Immature natural killer cell (primary cell): Measurements from ENCODE around the gene RAD51B. TPM values are rescaled to one million over a fixed set of nuclear protein-coding genes. Genes with fewer than 3 reads are reported as not detected.

Experiments used
- DNase-seq, 3 donors: peaks; one replicate each; pipeline ENCODE4 v3.0.0; 2022; ENCODE audit warnings: mixed read lengths in 1 of 3
- H3K27ac Mint-ChIP-seq, 6 donors: one replicate each; pipeline ENCODE4 v1.8.0; 2020; ENCODE audit warnings: mixed read lengths in 6 of 6, mild to moderate bottlenecking in 5 of 6, inconsistent platforms in 4 of 6, moderate library complexity in 3 of 6
- H3K27me3 Mint-ChIP-seq, 3 donors: one replicate each; pipeline ENCODE4 v1.8.0; 2020 to 2021; ENCODE audit warnings: low read depth in 3 of 3, mild to moderate bottlenecking in 3 of 3, mixed read lengths in 3 of 3, moderate library complexity in 3 of 3, inconsistent platforms in 1 of 3
- H3K36me3 Mint-ChIP-seq, 3 donors: one replicate each; pipeline ENCODE4 v1.8.0; 2020; ENCODE audit warnings: mixed read lengths in 3 of 3, inconsistent platforms in 2 of 3, mild to moderate bottlenecking in 2 of 3
- H3K4me1 Mint-ChIP-seq, 2 donors: one replicate each; pipeline ENCODE4 v1.8.0; 2020; ENCODE audit warnings: inconsistent platforms in 2 of 2, mild to moderate bottlenecking in 2 of 2, mixed read lengths in 2 of 2, moderate library complexity in 1 of 2
- H3K4me3 Mint-ChIP-seq, 5 donors: one replicate each; pipeline ENCODE4 v1.8.0; 2020; ENCODE audit warnings: mild to moderate bottlenecking in 5 of 5, mixed read lengths in 5 of 5, inconsistent platforms in 3 of 5, moderate library complexity in 3 of 5
- H3K9me3 Mint-ChIP-seq, 6 donors: one replicate each; pipeline ENCODE4 v1.8.0; 2020; ENCODE audit warnings: mild to moderate bottlenecking in 6 of 6, mixed read lengths in 6 of 6, inconsistent platforms in 4 of 6, moderate library complexity in 3 of 6
- polyA plus RNA-seq, 3 donors: library from polyadenylated mRNA; unstranded; fragments of 300-500 nt; fragmentation: Illumina TruSeq; gene quantifications; one replicate each; pipeline ENCODE4 v1.2.3, GENCODE V29; 2021

The RAD51B gene
- polyA plus RNA-seq, 3 donors from 2014 or later, result 17.6 to 20.8 (median 17.7) TPM

DNA sequence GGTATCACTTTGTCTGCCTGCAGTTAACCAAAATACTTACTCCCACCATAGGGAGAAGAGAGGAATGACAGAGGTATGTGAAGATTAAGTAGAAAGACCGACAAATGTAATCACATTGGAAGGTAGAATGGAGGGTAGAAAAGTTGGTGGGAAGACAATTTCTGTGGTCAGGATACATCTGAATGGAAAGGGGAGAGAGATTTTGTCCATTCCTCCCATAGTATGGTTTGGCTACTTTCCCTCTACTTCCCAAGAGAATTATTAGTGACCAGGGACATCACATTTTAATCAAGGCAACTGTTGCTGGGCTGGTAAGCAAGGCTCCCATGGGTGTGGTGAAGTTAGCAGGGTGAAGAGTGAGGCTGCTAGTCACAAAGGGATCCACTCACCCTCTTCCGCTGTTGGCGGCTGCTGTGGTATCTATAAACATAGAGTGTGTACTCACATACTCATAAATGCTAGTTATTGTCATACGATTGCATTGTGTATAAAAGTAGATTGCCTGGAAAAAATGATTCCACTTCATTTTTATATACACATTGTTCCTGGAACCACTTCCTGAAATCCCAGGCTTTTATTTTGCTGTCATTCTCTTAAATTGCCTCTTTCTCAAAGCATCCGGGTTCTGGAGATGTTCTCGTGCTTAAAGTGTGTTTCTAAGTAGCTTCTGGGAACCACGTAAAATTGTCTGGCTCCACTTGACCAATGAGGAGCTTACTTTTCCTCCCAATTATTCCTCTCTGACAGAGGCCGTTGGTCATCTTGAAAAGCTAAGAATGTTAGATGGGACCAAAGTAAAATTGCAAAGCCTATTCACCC is 560.1 kb downstream of the RAD51B start:
- Mint-ChIP-seq H3K9me3 (no peaks in the 10 kb centered on the region), H3K4me3 (peak overlapping the region; percentile 1 to 33 (median 14)), H3K27ac (peak overlapping the region; percentile 74 to 86 (median 84)), H3K4me1 (peaks cover 38 to 70% of the 10 kb centered on the region in 2 donors), H3K27me3 (no peaks in the 10 kb centered on the region), H3K36me3 (peaks cover 0 to 3% (median 0%) of the 10 kb centered on the region in 3 donors)
- DNase-seq, result peak in 2 of 3 donors; percentile 27 to 34

DNA sequence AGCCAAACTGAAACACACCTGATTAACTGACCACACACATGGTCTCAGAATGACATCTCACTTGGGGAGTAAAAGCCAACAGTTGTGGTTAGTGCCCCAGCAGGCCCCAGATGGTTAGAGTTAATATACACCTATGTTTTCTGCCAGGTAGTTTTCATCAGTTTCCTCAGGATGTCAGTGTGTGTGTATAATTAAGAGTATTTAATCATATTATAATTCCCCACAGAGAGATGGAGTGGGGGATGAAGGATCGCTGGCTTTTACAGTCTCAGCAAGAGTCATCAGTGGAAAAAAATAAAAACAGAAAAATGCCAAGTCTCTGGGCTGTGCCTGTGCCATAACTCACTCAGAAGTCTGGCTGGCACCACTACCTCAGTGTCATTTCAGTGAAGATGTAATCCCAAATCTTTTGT is 560.8 kb downstream of the RAD51B start:
- Mint-ChIP-seq H3K9me3 (no peaks in the 10 kb centered on the region), H3K36me3 (peaks cover 0 to 3% (median 0%) of the 10 kb centered on the region in 3 donors), H3K27ac (peak overlapping the region; percentile 74 to 86 (median 84)), H3K4me1 (peaks cover 38 to 64% of the 10 kb centered on the region in 2 donors), H3K4me3 (no peak overlapping the region), H3K27me3 (no peaks in the 10 kb centered on the region)
- DNase-seq, result no peak

DNA sequence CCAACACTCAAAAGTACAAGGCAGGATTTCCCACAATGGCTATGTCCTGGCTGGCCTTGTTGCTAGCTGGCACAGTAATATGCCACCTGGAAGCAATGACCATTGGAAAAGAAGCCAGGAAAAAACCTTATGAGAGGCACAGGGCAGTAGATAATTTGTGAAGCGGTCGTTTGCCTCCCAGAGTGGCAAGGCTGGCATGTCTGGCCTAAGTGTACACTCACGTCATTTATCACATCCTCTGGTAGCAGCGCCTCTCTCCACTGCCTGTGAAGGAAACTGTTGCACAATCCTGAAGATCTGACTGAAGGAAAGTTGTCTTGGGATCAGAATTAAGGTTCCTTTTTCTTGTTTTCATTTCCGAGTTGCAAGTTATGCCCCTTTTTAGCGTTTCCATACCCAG is 564.8 kb downstream of the RAD51B start:
- peaks cover 0 to 2% (median 0%) of the 10 kb centered on the region in 3 donors for H3K27me3 Mint-ChIP-seq
- H3K4me3 Mint-ChIP-seq, result no peak overlapping the region
- H3K4me1 Mint-ChIP-seq, result peaks cover 21 to 26% of the 10 kb centered on the region in 2 donors
- no peaks in the 10 kb centered on the region for H3K36me3 Mint-ChIP-seq
- H3K27ac Mint-ChIP-seq, result peak overlapping the region in 1 of 6 donors; percentile 61
- no peak for DNase-seq
- H3K9me3 Mint-ChIP-seq, result no peaks in the 10 kb centered on the region

DNA sequence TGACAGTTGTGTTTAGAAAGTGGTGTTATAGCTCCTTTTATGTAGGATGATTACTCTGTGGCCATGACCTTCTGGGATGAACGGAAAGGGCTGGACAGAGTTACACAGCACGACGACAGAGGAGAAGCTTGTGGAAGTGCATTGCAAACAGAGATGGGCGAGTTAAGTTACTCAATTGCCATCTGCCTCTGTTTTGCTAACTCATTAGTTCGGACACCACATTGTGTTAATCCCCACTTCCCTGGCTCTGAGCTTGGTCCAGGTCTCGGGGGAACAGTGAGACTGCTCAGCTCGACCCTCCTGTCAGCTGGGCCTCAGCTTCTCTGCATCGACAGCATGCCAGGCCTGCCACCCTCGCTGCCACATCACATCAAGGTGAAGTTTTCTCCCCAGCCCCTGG is 565.3 kb downstream of the RAD51B start:
- Mint-ChIP-seq H3K4me1 (peaks cover 15 to 21% of the 10 kb centered on the region in 2 donors), H3K4me3 (no peak overlapping the region), H3K36me3 (no peaks in the 10 kb centered on the region), H3K27ac (no peak overlapping the region), H3K9me3 (no peaks in the 10 kb centered on the region), H3K27me3 (peaks cover 0 to 2% (median 0%) of the 10 kb centered on the region in 3 donors)
- no peak for DNase-seq

DNA sequence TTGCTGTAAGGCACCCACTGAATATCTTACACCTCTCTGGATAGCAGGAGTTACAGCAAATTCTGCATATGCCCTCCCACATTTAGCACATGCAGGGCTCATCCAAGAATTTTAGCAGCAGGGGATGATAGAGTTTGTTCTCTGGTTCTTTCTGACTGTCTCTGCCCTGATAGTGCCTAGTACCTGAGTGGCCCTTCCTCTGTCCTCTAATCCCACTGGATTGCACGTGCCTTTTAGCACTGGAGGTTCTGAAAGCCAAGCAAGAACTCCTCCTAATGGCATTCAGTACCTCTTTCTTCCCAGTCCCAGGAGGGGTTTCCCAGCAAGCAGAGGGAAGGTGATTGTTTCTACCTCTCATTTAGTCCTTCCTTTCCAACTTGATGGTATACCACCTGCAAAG is 566.9 kb downstream of the RAD51B start:
- Mint-ChIP-seq H3K27me3 (peaks cover 0 to 2% (median 0%) of the 10 kb centered on the region in 3 donors), H3K27ac (no peak overlapping the region), H3K36me3 (peaks cover 0 to 6% (median 4%) of the 10 kb centered on the region in 3 donors), H3K4me1 (peaks cover 9 to 14% of the 10 kb centered on the region in 2 donors), H3K9me3 (no peaks in the 10 kb centered on the region), H3K4me3 (no peak overlapping the region)
- no peak for DNase-seq

DNA sequence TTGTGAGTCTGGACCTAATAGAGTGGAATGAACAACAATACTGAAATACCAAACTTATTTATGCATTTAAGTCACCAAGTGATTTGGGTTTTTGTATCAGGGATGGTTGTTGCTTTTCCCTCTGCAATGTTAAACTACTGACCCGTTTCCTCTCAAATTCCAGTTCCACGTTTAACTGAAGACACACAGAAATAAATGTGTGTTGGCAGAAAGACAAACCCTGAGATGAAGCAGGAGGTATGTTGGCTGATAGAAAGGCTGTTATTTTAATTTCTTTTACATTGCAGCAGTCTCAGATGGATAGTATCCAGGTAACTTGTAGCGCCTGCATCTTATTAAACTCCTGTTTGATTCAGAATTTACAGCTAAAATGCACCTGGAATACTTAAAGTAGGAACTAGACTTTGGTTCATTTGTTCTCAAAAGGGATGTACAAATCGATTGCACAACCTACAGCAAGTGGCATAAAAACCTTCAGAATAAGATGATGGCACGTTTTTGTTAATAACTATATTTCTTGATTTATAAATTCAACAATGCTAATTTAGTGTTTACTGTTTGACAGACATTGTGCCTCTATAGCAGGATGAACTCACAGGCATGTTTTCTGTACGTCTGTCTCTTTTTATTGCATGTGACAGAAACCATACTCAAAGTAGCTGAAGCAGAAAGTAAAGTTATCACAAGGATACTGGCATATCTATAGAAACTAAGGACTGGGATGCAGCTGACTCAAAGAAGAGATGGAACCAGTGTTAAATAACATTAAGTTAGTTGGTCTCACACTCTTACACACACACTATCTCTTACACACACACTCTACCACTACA is 567.6 kb downstream of the RAD51B start:
- DNase-seq, result no peak
- Mint-ChIP-seq H3K27ac (no peak overlapping the region), H3K4me3 (no peak overlapping the region), H3K4me1 (peaks cover 9 to 14% of the 10 kb centered on the region in 2 donors), H3K9me3 (no peaks in the 10 kb centered on the region), H3K27me3 (peaks cover 0 to 3% (median 0%) of the 10 kb centered on the region in 3 donors), H3K36me3 (peaks cover 0 to 6% (median 4%) of the 10 kb centered on the region in 3 donors)

DNA sequence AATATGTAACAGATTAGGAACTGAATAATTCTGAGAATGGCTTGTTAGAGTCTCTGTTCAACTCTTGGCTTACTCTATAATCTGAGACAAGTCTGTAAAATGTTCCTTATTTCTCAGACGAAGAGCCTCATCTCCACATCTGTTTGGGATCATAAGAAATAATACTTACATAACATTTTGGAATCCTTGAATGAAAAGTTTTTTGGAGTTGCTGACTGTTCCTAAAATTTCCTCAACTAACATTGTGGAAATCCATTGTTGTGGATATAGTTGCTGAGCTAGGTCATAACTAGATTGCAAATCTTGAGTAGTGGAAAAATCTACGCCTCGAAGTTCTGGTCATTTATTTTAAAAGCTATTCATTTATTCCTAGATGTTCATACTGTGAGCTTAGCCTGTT is 570.4 kb downstream of the RAD51B start:
- Mint-ChIP-seq H3K4me1 (no peaks in the 10 kb centered on the region), H3K4me3 (no peak overlapping the region), H3K36me3 (peaks cover 0 to 8% (median 6%) of the 10 kb centered on the region in 3 donors), H3K27me3 (peaks cover 0 to 3% (median 0%) of the 10 kb centered on the region in 3 donors), H3K27ac (no peak overlapping the region), H3K9me3 (no peaks in the 10 kb centered on the region)
- DNase-seq, result no peak

DNA sequence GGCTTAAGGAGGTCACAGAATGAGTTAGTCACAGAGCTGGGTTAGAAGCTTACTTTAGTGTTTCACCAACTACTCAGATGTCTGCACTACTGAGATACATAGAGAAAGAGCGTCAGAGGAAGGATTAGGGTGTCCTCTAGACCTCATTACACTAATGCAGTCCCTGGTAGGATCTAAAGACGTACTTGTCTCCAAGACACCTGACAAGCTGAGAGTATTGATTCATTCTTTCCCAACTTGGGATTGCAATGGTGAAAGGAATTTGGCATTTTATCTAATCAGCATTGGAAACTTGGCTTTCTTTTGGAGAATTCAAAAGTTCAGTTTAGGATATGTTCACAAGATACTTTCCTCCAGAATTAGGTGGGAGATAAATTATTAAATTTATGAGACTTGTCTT is 571.2 kb downstream of the RAD51B start:
- Mint-ChIP-seq H3K27ac (no peak overlapping the region), H3K36me3 (peaks cover 0 to 14% (median 6%) of the 10 kb centered on the region in 3 donors), H3K4me3 (no peak overlapping the region), H3K27me3 (peaks cover 0 to 3% (median under 1%) of the 10 kb centered on the region in 3 donors), H3K4me1 (no peaks in the 10 kb centered on the region), H3K9me3 (no peaks in the 10 kb centered on the region)
- DNase-seq, result no peak

DNA sequence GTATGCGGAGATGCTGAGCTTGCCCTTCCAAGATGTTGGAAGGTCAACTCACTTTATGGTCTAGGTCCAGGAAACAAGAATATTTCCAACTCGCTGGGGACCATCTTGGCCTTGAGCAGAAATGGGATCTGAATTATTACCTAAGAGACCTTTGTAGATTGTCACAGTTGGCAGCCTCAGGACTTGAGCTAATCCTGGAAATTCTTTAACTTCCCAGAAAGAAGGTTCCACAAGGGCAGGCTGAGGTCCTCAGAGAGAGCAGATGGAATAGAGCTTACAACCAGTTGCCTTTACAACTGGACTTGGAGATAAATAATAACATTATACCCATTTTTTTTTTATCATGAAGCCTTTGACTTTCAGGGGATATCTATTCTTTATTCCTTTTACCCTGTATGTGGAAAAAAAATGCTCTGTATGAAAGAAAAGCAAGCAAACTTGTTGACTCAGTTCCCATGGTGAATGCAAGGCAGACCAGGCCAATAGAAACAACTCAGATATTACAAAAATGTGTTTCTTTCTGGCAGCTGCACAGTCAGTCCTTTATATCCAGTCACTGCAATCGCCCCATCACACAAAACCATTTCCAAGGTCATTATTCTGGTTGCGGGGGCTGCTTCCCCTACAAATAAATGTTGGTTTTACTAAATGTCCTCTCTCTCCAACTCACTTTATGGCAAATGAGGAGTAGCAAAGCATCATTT is 571.9 kb downstream of the RAD51B start:
- Mint-ChIP-seq H3K4me3 (no peak overlapping the region), H3K9me3 (no peaks in the 10 kb centered on the region), H3K27ac (no peak overlapping the region)

DNA sequence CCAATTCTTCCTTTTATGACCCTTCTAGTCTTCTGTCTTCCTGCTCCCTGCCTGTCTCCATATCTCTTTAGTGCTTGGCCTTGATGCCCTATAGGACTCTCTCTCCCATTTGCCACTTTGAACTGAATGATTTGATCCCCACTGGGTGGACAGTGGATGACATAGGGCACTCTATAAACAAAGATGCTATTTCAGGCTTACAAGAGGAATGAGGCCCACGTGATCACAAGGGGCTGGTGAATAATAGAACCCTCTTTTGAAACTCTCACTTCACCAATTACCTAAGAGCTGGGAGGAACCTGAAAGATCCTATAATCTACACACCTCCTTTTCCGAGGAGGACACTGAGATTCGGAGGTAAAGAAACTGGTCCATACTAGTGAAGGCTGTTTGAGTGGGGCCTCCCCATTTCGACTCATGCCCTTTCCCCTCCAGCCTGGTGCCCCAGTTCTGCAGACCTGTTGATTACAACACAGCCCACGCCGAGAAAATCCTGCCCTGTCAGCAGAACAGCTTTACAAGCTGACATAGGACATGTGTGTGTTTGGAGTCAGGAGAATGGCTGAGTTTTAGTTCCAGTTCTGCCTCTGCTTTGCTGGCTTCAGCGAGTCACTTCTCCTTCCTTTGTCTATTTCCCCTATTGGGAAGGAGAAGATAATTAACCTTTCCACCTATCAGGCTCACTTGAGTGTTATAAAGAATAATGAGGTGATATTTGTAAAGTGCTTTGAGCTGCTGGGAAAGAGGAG is 573.0 kb downstream of the RAD51B start:
- Mint-ChIP-seq H3K4me3 (no peak overlapping the region), H3K27ac (no peak overlapping the region), H3K9me3 (no peaks in the 10 kb centered on the region), H3K4me1 (no peaks in the 10 kb centered on the region), H3K36me3 (peaks cover 0 to 14% (median 6%) of the 10 kb centered on the region in 3 donors), H3K27me3 (peaks cover 0 to 3% (median 3%) of the 10 kb centered on the region in 3 donors)
- no peak for DNase-seq

More for the DNA sequence above, 571.9 kb downstream of the RAD51B start:
- Mint-ChIP-seq H3K36me3 (peaks cover 0 to 14% (median 6%) of the 10 kb centered on the region in 3 donors), H3K4me1 (no peaks in the 10 kb centered on the region), H3K27me3 (peaks cover 0 to 3% (median 3%) of the 10 kb centered on the region in 3 donors)
- no peak for DNase-seq

DNA sequence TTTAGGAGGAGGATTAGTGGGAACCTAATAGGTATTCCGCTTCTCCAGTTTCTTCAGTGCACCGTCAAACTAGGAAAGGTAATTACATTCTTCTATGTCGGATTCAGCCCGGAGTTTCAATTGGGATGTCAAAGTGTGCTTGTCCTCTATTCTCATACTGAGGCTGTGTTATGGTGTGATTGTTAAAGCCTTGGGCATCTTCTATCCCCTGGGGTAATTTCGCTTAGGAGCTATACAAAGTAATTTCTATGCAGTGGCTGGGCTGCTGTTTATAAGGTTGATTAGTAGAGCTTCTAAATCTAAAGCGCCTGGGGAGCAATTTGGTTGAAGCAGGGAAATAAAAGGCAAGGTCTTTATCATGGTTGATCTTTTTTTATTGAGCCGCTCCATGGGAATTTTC is 573.7 kb downstream of the RAD51B start:
- Mint-ChIP-seq H3K4me1 (peaks cover 0 to 5% of the 10 kb centered on the region in 2 donors), H3K4me3 (no peak overlapping the region), H3K36me3 (peaks cover 0 to 14% (median 6%) of the 10 kb centered on the region in 3 donors), H3K27me3 (peaks cover 0 to 3% (median 2%) of the 10 kb centered on the region in 3 donors), H3K27ac (no peak overlapping the region), H3K9me3 (no peaks in the 10 kb centered on the region)
- no peak for DNase-seq

DNA sequence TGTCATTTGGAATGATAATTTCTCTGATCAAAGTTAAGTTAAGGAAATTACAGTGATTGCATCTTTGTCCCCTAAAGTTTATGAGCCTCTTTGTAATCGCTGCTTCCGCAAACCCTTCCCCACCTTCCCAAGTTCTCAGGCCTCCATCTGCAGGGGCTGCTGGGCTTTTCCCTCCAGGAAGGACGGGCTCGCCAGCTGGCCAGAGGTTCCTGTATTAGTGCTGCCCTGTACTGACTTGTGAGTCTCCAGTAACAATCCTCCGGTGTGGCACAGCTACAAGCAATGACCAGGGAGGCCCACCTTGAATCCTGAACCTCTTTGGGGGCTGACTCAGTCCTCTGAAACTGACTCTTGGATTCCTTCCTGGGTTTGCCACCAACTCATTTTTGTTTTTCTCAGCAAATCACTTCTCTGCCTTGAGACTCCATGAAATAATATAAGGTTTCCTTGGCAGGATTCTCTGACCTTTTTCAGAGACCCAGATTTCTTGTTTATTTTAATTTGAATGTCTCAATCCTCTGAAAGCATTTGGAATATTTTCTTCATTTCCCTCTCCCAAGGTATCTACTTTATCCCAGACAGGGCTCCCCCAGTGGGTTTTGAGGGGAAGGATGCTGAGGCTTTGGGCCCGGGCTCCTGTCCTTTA is 574.7 kb downstream of the RAD51B start:
- Mint-ChIP-seq H3K9me3 (no peaks in the 10 kb centered on the region), H3K4me3 (no peak overlapping the region), H3K36me3 (peaks cover 0 to 14% (median 6%) of the 10 kb centered on the region in 3 donors), H3K27ac (no peak overlapping the region), H3K27me3 (peaks cover 0 to 3% (median 2%) of the 10 kb centered on the region in 3 donors), H3K4me1 (peaks cover 0 to 10% of the 10 kb centered on the region in 2 donors)
- no peak for DNase-seq
